ENCODE results near the gene SORCS1. TPM values are rescaled to one million over a fixed set of nuclear protein-coding genes. Genes with fewer than 3 reads are reported as not detected.

SORCS1 gene
- total and polyA plus RNA-seq, 2 of the 13 experiments (the other 11 are each of a cell fraction or from before 2014, with no cell fraction given): not detected

- TF ChIP-seq KLF9 (CRISPR knock-in tag; IDR thresholded peaks at IDR 0.05; ENCODE audit: low read depth): no peak
- no peak for TF ChIP-seq ZMYM4 (CRISPR knock-in tag; IDR thresholded peaks at IDR 0.05)
- no peak for TF ChIP-seq NR2F2 (IDR thresholded peaks at IDR 0.05; ENCODE audit: borderline replicate concordance, low read depth)
Measured at GRCh38 chr10:107214261-107214660, 49.8 kb upstream of the SORCS1 start (continued).

- H3K9ac ChIP-seq (ENCODE audit: insufficient read depth, low read depth, low read length): no peak overlapping the region
- H3K9me3 ChIP-seq (ENCODE audit: low read length): peaks cover 97% of the 10 kb centered on the region
- DNase-seq (ENCODE audit: low spot score) (no peak), ATAC-seq (no peak), FAIRE-seq (no peak)
- H3K4me1 ChIP-seq (ENCODE audit: insufficient read depth, low read length): no peaks in the 10 kb centered on the region
- no peak overlapping the region for H3K4me3 ChIP-seq (replicated peaks in 1 of 3; ENCODE audit: insufficient read depth in 1 of 3, low read depth in 2 of 3, low read length in 3 of 3)
- in situ Hi-C loops (cut with HindIII; ENCODE audit: extremely low pct_ligation_motif_present, low pct_unique_long_range_greater_than_20kb) (no loop called here), intact Hi-C loops (cut with micrococcal nuclease; ENCODE audit: unreplicated experiment) (no loop called here)
- no peaks in the 10 kb centered on the region for H3K79me2 ChIP-seq (ENCODE audit: insufficient read depth, low read length)
- ChIA-PET POLR2A (no interaction called here), CTCF (ENCODE audit: low intra/inter-chr PET ratio, low total read pairs) (no interaction called here)
- WGBS (ENCODE audit: low lambda C conversion rate): 72% methylated on average over 5 of the region's 8 CpGs
- no peaks in the 10 kb centered on the region for H4K20me1 ChIP-seq (ENCODE audit: insufficient read depth, low read length)
- H3K27ac ChIP-seq (ENCODE audit: extremely low read length, insufficient read depth, low read length): no peak overlapping the region
- no peak overlapping the region for H2AFZ ChIP-seq (ENCODE audit: low read length)
- no peaks in the 10 kb centered on the region for H3K36me3 ChIP-seq (replicated peaks in 1 of 2; ENCODE audit: control insufficient read depth in 1 of 2, insufficient read depth in 2 of 2, low read length in 2 of 2)
- no peak overlapping the region for H3K4me2 ChIP-seq (ENCODE audit: low read depth, low read length)
- BruUV-seq (replicated peaks): no TSS peak
- no peaks in the 10 kb centered on the region for H3K27me3 ChIP-seq (ENCODE audit: control insufficient read depth in 1 of 2, insufficient read depth in 2 of 2, low read length in 2 of 2)
- no peak for TF ChIP-seq NBN (conservative IDR thresholded peaks at IDR 0.05)
- TF ChIP-seq GLI4 (CRISPR knock-in tag; IDR thresholded peaks at IDR 0.05; ENCODE audit: borderline replicate concordance): no peak
- TF ChIP-seq PREB (CRISPR knock-in tag; IDR thresholded peaks at IDR 0.05): no peak
- TF ChIP-seq HOXA3 (CRISPR knock-in tag; IDR thresholded peaks at IDR 0.05): no peak
- no peak for TF ChIP-seq REL (CRISPR knock-in tag; conservative IDR thresholded peaks at IDR 0.05)
- TF ChIP-seq FLYWCH1 (CRISPR knock-in tag; IDR thresholded peaks at IDR 0.05): no peak
- no peak for TF ChIP-seq ZNF749 (CRISPR knock-in tag; IDR thresholded peaks at IDR 0.05; ENCODE audit: borderline replicate concordance)
- no peak for TF ChIP-seq RBM22 (optimal IDR thresholded peaks at IDR 0.05; ENCODE audit: low read length)
- no peak for TF ChIP-seq ZFP1 (CRISPR knock-in tag; IDR thresholded peaks at IDR 0.05)
- TF ChIP-seq ZNF703 (CRISPR knock-in tag; IDR thresholded peaks at IDR 0.05; ENCODE audit: borderline replicate concordance): no peak
- no peak for TF ChIP-seq MNT (IDR thresholded peaks at IDR 0.05)
- TF ChIP-seq DNMT1 (CRISPR knock-in tag; IDR thresholded peaks at IDR 0.05): no peak
- TF ChIP-seq ZNF17 (CRISPR knock-in tag; IDR thresholded peaks at IDR 0.05): no peak
- TF ChIP-seq FOXP4 (CRISPR knock-in tag; IDR thresholded peaks at IDR 0.05): no peak
- no peak for TF ChIP-seq ZNF441 (CRISPR knock-in tag; IDR thresholded peaks at IDR 0.05; ENCODE audit: borderline replicate concordance)
- no peak for TF ChIP-seq CTCF (CRISPR knock-in tag; IDR thresholded peaks at IDR 0.05)
- no peak for TF ChIP-seq ZC3H13 (CRISPR knock-in tag; IDR thresholded peaks at IDR 0.05)
Measured at GRCh38 chr10:107213861-107214260, 49.4 kb upstream of the SORCS1 start.

Data from HepG2 (cell line).